ENCODE data around the gene TEX55. TPM values are rescaled to one million over a fixed set of nuclear protein-coding genes. Genes with fewer than 3 reads are reported as not detected.

Gene TEX55
- polyA plus RNA-seq, 3 donors: not detected

GRCh38 chr3:119120480-119120879 lies 25.5 kb upstream of the TEX55 start:
- peaks cover 14 to 21% of the 10 kb centered on the region in 2 donors for H3K9me3 ChIP-seq (replicated peaks in 1 of 2; ENCODE audit: control insufficient read depth in 1 of 2, insufficient read depth in 1 of 2, low read length in 2 of 2)
- H3K4me1 ChIP-seq (ENCODE audit: control insufficient read depth in 1 of 2, insufficient read depth in 2 of 2, low read length in 2 of 2): no peaks in the 10 kb centered on the region
- Mint-ChIP-seq H3K36me3 (no peaks in the 10 kb centered on the region), H3K27me3 (ENCODE audit: low read depth in 3 of 3) (peaks cover 0 to 6% (median 0%) of the 10 kb centered on the region in 3 donors), H3K9me3 (peaks cover 18 to 37% (median 26%) of the 10 kb centered on the region in 7 donors), H3K27ac (no peak overlapping the region), H3K4me3 (no peak overlapping the region), H3K4me1 (no peaks in the 10 kb centered on the region)
- no peaks in the 10 kb centered on the region for H3K36me3 ChIP-seq (replicated peaks in 1 of 2; ENCODE audit: control insufficient read depth in 1 of 2, insufficient read depth in 2 of 2, low read length in 2 of 2)
- no peak overlapping the region for H2AFZ ChIP-seq (ENCODE audit: insufficient read depth, low read depth, low read length, poor library complexity, severe bottlenecking)
- H3K4me3 ChIP-seq (replicated peaks in 1 of 3; ENCODE audit: low read depth in 2 of 3, low read length in 3 of 3): no peak overlapping the region
- no peak for TF ChIP-seq CTCF (IDR thresholded peaks at IDR 0.05)
- no peaks in the 10 kb centered on the region for H3K27me3 ChIP-seq (ENCODE audit: control insufficient read depth in 2 of 2, insufficient read depth in 2 of 2, low read length in 2 of 2)
- no peaks in the 10 kb centered on the region for H3K79me2 ChIP-seq (ENCODE audit: insufficient read depth, low read length)
- no peak overlapping the region for H3K4me2 ChIP-seq (replicated peaks; ENCODE audit: extremely low read depth, low read length, poor library complexity, severe bottlenecking)
- H4K20me1 ChIP-seq (ENCODE audit: insufficient read depth, low read length): no peaks in the 10 kb centered on the region
- H3K9ac ChIP-seq (ENCODE audit: insufficient read depth, low read length, poor library complexity, severe bottlenecking): no peak overlapping the region
- DNase-seq: no peak
- H3K27ac ChIP-seq (ENCODE audit: low read depth in 1 of 2, low read length in 2 of 2): no peak overlapping the region
- WGBS (ENCODE audit: insufficient coverage): no CpG with 5 or more reads among the region's 2 CpGs
- intact Hi-C loops (cut with micrococcal nuclease): no loop called here

- no peaks in the 10 kb centered on the region for H4K20me1 ChIP-seq (ENCODE audit: insufficient read depth, low read length)
- WGBS (ENCODE audit: insufficient coverage): 88% methylated on average over 1 of the region's 3 CpGs
- DNase-seq: no peak
- no peak overlapping the region for H3K9ac ChIP-seq (ENCODE audit: insufficient read depth, low read length, poor library complexity, severe bottlenecking)
- H3K9me3 Mint-ChIP-seq: peaks cover 13 to 36% (median 22%) of the 10 kb centered on the region in 7 donors
- H3K4me3 Mint-ChIP-seq: no peak overlapping the region
- no peaks in the 10 kb centered on the region for H3K4me1 ChIP-seq (ENCODE audit: control insufficient read depth in 1 of 2, insufficient read depth in 2 of 2, low read length in 2 of 2)
- H3K27ac ChIP-seq (ENCODE audit: low read depth in 1 of 2, low read length in 2 of 2): no peak overlapping the region
- intact Hi-C loops (cut with micrococcal nuclease): no loop called here
- no peaks in the 10 kb centered on the region for H3K79me2 ChIP-seq (ENCODE audit: insufficient read depth, low read length)
- no peaks in the 10 kb centered on the region for H3K36me3 ChIP-seq (replicated peaks in 1 of 2; ENCODE audit: control insufficient read depth in 1 of 2, insufficient read depth in 2 of 2, low read length in 2 of 2)
- H3K4me2 ChIP-seq (replicated peaks; ENCODE audit: extremely low read depth, low read length, poor library complexity, severe bottlenecking): no peak overlapping the region
- peaks cover 0 to 6% (median 0%) of the 10 kb centered on the region in 3 donors for H3K27me3 Mint-ChIP-seq (ENCODE audit: low read depth in 3 of 3)
- TF ChIP-seq CTCF (IDR thresholded peaks at IDR 0.05): no peak
- H3K4me1 Mint-ChIP-seq: no peaks in the 10 kb centered on the region
- no peaks in the 10 kb centered on the region for H3K27me3 ChIP-seq (ENCODE audit: control insufficient read depth in 2 of 2, insufficient read depth in 2 of 2, low read length in 2 of 2)
- H3K4me3 ChIP-seq (replicated peaks in 1 of 3; ENCODE audit: low read depth in 2 of 3, low read length in 3 of 3): no peak overlapping the region
- H3K36me3 Mint-ChIP-seq: no peaks in the 10 kb centered on the region
- H2AFZ ChIP-seq (ENCODE audit: insufficient read depth, low read depth, low read length, poor library complexity, severe bottlenecking): no peak overlapping the region
- peaks cover 7 to 21% of the 10 kb centered on the region in 2 donors for H3K9me3 ChIP-seq (replicated peaks in 1 of 2; ENCODE audit: control insufficient read depth in 1 of 2, insufficient read depth in 1 of 2, low read length in 2 of 2)
- H3K27ac Mint-ChIP-seq: no peak overlapping the region
Measured at GRCh38 chr3:119122350-119122749, 23.6 kb upstream of the TEX55 start.
